ENCODE measurements around the gene ERBB3. TPM values are rescaled to one million over a fixed set of nuclear protein-coding genes. Genes with fewer than 3 reads are reported as not detected.

ERBB3 gene
- total RNA-seq, 1 experiment from 2014 or later = 56.5 TPM

GRCh38 chr12:56034586-56035332 is 45.2 kb upstream of the ERBB3 start:
- TF ChIP-seq CTCF (conservative IDR thresholded peaks at IDR 0.05) = no peak
- Mint-ChIP-seq H3K36me3 (ENCODE audit: insufficient read depth in 1 of 3, low read depth in 3 of 3) (peaks cover 18 to 55% (median 51%) of the 10 kb centered on the region in 3 experiments; a peak in 6 of 7 replicates), H3K27me3 (ENCODE audit: low read depth) (no peaks in the 10 kb centered on the region), H3K27ac (no peak overlapping the region), H3K9me3 (no peaks in the 10 kb centered on the region), H3K4me1 (peaks cover 2 to 8% of the 10 kb centered on the region in 2 experiments; a peak in 3 of 4 replicates), H3K4me3 (no peak overlapping the region)
- Histone ChIP-seq H2BK5ac (ENCODE audit: insufficient read length, low read length) (no peak overlapping the region), H3K27me3 (ENCODE audit: insufficient read depth, low read length) (no peaks in the 10 kb centered on the region), H3K4ac (ENCODE audit: low read depth, low read length) (no peak overlapping the region), H4K91ac (ENCODE audit: insufficient read length, low read depth, low read length) (no peak overlapping the region), H3T11ph (ENCODE audit: low read length) (no peak overlapping the region), H3K4me2 (ENCODE audit: insufficient read depth, insufficient read length, low read length) (no peak overlapping the region), H4K8ac (replicated peaks; ENCODE audit: insufficient read length, low read depth, low read length) (no peak overlapping the region), H2AFZ (ENCODE audit: low read length) (no peak overlapping the region), H2BK15ac (ENCODE audit: low read depth, low read length) (no peak overlapping the region), H2AK5ac (ENCODE audit: insufficient read length, low read length) (no peak overlapping the region), H3K18ac (ENCODE audit: insufficient read length, low read depth, low read length) (no peak overlapping the region), H4K20me1 (ENCODE audit: control insufficient read depth, insufficient read depth, insufficient read length) (no peaks in the 10 kb centered on the region), H3K79me2 (ENCODE audit: insufficient read depth, low read length) (no peaks in the 10 kb centered on the region), H3K79me1 (ENCODE audit: insufficient read depth, low read depth, low read length, poor library complexity, severe bottlenecking) (no peaks in the 10 kb centered on the region), H2BK12ac (ENCODE audit: insufficient read length, low read depth, low read length) (no peak overlapping the region), H4K5ac (ENCODE audit: insufficient read length, low read depth, low read length) (no peak overlapping the region), H3K56ac (ENCODE audit: insufficient read length, low read depth, low read length) (no peak overlapping the region), H3K27ac (ENCODE audit: insufficient read length, low read depth, low read length) (no peak overlapping the region), H3K9ac (ENCODE audit: extremely low read depth, insufficient read length, low read length) (no peak overlapping the region), H2BK120ac (ENCODE audit: low read depth, low read length, poor library complexity, severe bottlenecking) (no peak overlapping the region), H2BK20ac (ENCODE audit: low read depth, low read length, poor library complexity, severe bottlenecking) (no peak overlapping the region), H3K23ac (ENCODE audit: insufficient read length, low read depth, low read length) (no peak overlapping the region), H3K4me1 (ENCODE audit: insufficient read depth, low read length) (no peaks in the 10 kb centered on the region), H3K23me2 (ENCODE audit: insufficient read length, low read depth, low read length, poor library complexity, severe bottlenecking) (no peaks in the 10 kb centered on the region), H3K9me3 (ENCODE audit: control insufficient read depth, low read depth, low read length) (no peaks in the 10 kb centered on the region), H3K14ac (ENCODE audit: insufficient read depth, low read length) (no peak overlapping the region)
- no CpG with 5 or more reads among the region's 21 CpGs for WGBS (ENCODE audit: extremely low coverage, insufficient read length, low lambda C conversion rate)
- no peak for DNase-seq
